ENCODE data around the gene ISLR.

The ISLR gene

DNA sequence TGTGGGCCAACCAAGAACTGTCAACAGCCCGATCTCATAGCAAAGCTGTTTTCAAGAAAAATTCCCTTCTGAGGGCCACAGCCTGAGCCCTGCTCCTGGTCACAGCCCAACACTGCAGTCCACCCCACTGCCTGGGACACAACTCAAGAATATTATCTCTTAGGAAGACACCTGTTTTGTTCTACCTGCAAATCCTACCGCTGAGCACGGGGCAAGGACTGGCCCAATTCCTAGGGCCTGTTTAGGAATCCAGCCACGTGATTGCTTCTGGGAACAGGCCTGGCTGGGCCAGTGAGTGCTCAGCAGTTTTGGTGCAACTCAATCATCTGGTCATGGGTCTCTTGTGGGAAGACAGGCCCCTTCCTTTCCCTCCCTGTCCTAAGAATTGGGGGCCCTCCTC lies 34.9 kb upstream of the ISLR start:
- H3K4me3 ChIP-seq (replicated peaks in 1 of 2; ENCODE audit: low read depth in 2 of 2, low read length in 2 of 2), result no peak overlapping the region
- TF ChIP-seq, protein P1, sequence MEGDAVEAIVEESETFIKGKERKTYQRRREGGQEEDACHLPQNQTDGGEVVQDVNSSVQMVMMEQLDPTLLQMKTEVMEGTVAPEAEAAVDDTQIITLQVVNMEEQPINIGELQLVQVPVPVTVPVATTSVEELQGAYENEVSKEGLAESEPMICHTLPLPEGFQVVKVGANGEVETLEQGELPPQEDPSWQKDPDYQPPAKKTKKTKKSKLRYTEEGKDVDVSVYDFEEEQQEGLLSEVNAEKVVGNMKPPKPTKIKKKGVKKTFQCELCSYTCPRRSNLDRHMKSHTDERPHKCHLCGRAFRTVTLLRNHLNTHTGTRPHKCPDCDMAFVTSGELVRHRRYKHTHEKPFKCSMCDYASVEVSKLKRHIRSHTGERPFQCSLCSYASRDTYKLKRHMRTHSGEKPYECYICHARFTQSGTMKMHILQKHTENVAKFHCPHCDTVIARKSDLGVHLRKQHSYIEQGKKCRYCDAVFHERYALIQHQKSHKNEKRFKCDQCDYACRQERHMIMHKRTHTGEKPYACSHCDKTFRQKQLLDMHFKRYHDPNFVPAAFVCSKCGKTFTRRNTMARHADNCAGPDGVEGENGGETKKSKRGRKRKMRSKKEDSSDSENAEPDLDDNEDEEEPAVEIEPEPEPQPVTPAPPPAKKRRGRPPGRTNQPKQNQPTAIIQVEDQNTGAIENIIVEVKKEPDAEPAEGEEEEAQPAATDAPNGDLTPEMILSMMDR (IDR thresholded peaks at IDR 0.05; ENCODE audit: low read depth, low read length), result no peak
- DNase-seq (ENCODE audit: low read depth in 2 of 2), result no peak

DNA sequence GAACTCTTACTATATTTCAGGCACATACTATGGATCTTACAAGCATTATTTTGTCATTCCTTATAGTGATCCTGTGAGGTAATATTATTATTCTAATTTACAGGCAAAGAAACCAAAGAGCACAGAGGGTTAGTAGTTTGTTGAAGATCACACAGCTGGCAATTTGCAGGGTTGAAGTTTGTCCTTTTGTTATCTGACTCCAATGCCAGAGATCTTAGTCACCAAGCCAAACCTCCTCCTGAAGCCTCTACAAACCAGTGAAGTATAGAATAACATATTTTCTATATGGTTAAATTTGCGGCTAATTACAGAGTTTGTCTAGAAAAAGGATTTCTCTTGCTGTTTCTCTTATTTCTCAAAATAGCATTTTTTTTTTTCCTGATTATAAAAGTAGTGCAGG lies 31.9 kb upstream of the ISLR start:
- TF ChIP-seq, protein P1 (IDR thresholded peaks at IDR 0.05; ENCODE audit: low read depth, low read length), result no peak
- no peak overlapping the region for H3K4me3 ChIP-seq (replicated peaks in 1 of 2; ENCODE audit: low read depth in 2 of 2, low read length in 2 of 2)
- DNase-seq (ENCODE audit: low read depth in 2 of 2), result peak; percentile 15 to 26

DNA sequence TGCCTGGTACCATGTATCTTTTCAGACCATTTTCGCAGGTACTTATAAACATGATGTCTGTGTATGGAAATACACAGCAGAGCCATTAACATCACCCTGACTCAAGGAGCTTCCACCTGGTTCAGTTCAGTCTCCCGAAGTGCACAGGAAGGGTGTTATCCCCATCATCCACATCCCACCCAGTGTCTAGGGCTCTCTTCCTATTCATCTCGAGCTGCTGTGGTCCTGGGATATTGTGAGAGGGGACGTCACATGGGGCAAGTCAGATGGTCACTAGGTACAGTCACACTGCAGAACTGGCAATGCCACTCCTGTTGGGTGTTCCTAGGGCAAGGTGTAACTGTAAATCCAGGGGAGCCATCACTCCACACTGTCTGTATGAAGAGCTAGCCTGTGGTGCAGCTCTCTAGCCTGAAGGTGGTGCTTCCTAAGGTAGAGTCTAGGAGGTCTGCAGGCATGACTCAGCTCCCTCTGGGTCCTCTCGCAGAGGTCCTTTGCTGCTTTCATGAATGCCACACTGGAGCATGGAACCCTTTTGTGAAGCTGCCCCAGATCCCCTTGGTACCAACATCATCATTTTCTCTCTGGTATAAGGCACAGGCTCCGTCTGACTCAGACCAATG lies 29.2 kb upstream of the ISLR start:
- no peak overlapping the region for H3K4me3 ChIP-seq (replicated peaks in 1 of 2; ENCODE audit: low read depth in 2 of 2, low read length in 2 of 2)
- DNase-seq (ENCODE audit: low read depth in 2 of 2), result no peak
- TF ChIP-seq, protein P1 (IDR thresholded peaks at IDR 0.05; ENCODE audit: low read depth, low read length), result no peak

DNA sequence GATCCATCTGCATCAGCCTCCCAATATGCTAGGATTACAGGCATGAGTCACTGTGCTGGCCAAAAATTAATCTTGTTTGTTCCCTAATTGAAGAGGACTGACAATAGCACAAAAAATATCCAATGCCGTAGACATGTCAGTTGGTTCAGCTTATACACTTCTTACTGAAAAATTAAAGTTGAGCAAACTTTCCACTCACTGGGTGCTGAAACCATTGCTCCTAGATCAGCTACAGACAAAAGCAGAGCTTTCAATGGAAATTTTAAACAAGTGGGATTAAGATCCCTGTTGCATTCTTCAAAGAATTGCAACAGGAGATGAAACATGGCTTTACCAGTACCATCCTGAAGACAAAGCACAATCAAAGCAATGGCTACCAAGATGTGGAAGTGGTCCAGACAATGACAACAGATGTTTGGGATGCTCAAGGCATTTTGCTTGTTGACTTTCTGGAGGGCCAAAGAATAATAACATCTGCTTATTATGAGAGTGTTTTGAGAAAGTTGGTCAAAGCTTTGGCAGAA lies 27.2 kb upstream of the ISLR start:
- no peak overlapping the region for H3K4me3 ChIP-seq (replicated peaks in 1 of 2; ENCODE audit: low read depth in 2 of 2, low read length in 2 of 2)
- TF ChIP-seq, protein P1 (IDR thresholded peaks at IDR 0.05; ENCODE audit: low read depth, low read length), result no peak
- DNase-seq (ENCODE audit: low read depth in 2 of 2), result no peak

DNA sequence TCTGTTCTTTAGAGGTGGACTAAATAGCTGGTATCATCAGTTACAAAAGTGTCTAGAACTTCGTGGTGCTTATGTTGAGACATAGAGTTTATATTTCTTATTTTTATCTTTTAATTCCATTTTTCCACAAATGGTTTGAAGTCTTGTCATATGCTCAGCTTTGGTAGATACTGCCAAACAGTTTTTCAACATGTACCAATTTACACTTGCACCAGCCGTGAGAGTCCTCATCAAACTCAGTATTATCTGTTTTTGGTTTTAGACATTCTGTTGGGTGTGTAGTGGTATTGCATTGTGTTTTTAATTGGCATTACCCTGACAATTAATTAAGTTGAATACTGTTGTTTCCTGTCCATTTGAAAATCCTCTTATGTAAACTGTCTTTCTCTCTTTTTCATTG lies 26.5 kb upstream of the ISLR start:
- no peak for DNase-seq (ENCODE audit: low read depth in 2 of 2)
- TF ChIP-seq, protein P1 (IDR thresholded peaks at IDR 0.05; ENCODE audit: low read depth, low read length), result no peak
- H3K4me3 ChIP-seq (replicated peaks in 1 of 2; ENCODE audit: low read depth in 2 of 2, low read length in 2 of 2), result no peak overlapping the region

DNA sequence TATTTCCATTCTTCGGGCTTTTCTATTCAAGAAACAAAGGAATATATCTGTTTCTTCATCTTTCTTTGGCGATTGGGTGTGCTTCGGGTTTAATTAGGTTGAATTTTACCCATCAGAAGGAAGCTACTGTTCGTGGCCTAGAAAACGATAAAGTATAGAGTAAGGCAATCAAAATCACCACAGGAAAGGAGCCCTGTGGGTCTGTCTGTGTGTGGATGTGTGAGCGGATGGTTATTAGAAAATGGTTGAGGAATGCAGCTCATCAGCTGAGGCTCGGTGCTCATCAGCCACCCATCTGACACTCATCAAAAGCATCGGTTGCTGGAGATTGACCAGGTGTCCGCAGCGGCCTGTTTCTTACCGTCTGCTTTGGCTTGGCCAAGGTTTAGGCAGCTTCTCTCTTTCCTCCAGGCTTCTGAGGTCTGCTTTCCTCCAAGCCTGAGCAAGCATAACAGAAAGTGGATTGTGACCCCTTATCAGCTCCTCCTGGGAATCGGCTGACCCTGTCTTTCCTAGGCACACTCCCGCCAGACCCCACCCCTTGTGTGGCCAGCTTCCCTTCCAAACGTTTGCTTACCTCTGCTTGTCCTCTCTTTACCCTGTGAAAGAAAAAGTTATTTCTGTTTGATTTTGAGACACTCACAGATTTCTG lies 17.6 kb upstream of the ISLR start:
- DNase-seq (ENCODE audit: low read depth in 2 of 2), result no peak
- TF ChIP-seq, protein P1 (IDR thresholded peaks at IDR 0.05; ENCODE audit: low read depth, low read length), result no peak
- no peak overlapping the region for H3K4me3 ChIP-seq (replicated peaks in 1 of 2; ENCODE audit: low read depth in 2 of 2, low read length in 2 of 2)

Measured in cardiac fibroblast (primary cell).